Stimulated activated naive CD8-positive, alpha-beta T cell treated with anti-CD3 and anti-CD28 coated beads, Interleukin-15, amount 100 ng/mL, for 72 hours (primary cell): ENCODE data around the gene CD302.
"Not testable (repeated sequence)": the region's sequence is repeated elsewhere in the genome, so short reads cannot be mapped to it uniquely, and the experiment has no call there.

Source experiments
- ATAC-seq: fragments of 150-1000 bp; cut with Tn5 transposase; 2 replicates; pipeline ENCODE4 v1.10.0; 2021; ENCODE audit warnings: mild to moderate bottlenecking, moderate library complexity
- DNase-seq, 2 donors: peaks; one replicate each; pipeline ENCODE4 v3.0.0; 2021 to 2022
- H3K27ac Mint-ChIP-seq, 2 donors: one replicate each; pipeline ENCODE4 v1.8.0; 2022; ENCODE audit warnings: mild to moderate bottlenecking in 2 of 2, mixed read lengths in 2 of 2, moderate library complexity in 2 of 2
- H3K27me3 Mint-ChIP-seq: one replicate; pipeline ENCODE4 v1.8.0; 2022; ENCODE audit warnings: mixed read lengths
- H3K4me1 Mint-ChIP-seq: one replicate; pipeline ENCODE4 v1.8.0; 2022; ENCODE audit warnings: mild to moderate bottlenecking, mixed read lengths
- H3K4me3 Mint-ChIP-seq, 2 donors: one replicate each; pipeline ENCODE4 v1.8.0; 2022; ENCODE audit warnings: mild to moderate bottlenecking in 2 of 2, mixed read lengths in 2 of 2, moderate library complexity in 1 of 2
- H3K9me3 Mint-ChIP-seq, 2 donors: one replicate each; pipeline ENCODE4 v1.8.0; 2022; ENCODE audit warnings: mixed read lengths in 2 of 2

CD302 gene

DNA sequence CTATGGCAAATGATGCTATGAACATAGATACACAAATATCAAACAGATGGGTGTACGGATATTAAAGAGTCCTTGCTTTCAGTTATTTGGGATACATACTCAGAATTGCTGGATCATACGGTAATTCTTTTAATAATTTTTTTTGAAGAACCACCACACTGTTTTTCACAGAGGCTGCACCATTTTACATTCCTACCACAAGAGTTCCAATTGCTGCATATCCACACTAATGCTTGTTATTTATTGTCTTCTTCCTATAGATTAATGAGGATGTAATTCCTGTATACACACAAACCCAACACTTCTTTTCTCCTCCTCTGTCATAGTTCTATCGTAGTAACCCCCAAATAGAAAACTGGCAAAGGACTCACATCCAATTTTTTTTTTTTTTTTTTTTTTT, 21.7 kb downstream of the CD302 start:
- Mint-ChIP-seq H3K4me3 (no peak overlapping the region), H3K9me3 (no peaks in the 10 kb centered on the region), H3K4me1 (no peaks in the 10 kb centered on the region), H3K27ac (peak overlapping the region in 1 of 2 donors; percentile 54), H3K27me3 (no peaks in the 10 kb centered on the region)
- no peak for ATAC-seq
- no peak for DNase-seq

DNA sequence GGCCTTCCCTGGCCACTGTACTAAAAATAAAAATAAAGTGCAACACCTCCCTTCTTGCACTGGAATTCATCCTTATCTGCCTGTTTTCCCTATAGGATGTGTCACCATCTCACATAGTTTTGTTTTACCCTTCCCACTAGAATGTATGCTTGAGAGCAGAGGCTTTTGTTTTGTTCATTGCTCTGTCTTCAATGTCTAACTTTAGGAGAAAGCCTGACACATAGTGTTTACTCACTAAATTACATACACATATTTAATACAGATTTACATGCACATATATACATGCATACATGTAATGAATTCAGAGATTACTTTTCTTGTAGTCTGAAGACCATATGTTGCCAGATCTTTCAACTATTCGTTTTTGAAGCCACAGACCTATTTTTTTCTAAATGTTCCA, 23.0 kb downstream of the CD302 start:
- no peak for DNase-seq
- no peak for ATAC-seq
- Mint-ChIP-seq H3K27me3 (no peaks in the 10 kb centered on the region), H3K27ac (no peak overlapping the region), H3K4me1 (no peaks in the 10 kb centered on the region), H3K4me3 (no peak overlapping the region), H3K9me3 (no peaks in the 10 kb centered on the region)

DNA sequence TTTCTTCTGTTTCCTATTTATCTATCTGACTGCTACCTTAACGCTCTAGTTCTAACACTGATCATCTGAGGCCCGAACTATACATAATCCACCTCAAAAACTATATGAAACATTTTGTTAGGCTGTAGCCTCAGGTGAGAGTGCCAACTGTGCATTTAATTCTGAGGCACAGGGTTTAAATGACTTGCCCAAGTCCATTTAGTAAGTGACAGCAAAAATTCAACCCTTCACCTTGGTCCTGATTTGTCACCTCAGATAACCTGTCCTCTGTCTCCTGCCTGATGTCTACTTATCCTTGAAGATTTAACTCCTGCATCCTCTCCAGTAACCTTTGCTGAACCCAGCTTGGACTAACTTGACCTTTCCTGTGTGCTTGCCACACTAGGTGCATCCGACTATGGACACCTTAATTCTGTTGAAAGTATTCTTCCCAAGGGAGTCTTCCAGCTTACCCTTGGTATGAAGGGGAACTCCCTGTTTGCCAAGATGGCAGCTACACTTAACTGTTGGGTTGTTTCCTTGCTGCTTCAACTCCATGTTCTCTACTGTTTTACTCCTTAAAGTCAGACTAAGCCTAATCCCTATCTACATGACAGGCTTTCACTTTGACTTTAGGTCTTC, 23.5 kb downstream of the CD302 start:
- DNase-seq, result no peak
- Mint-ChIP-seq H3K27ac (peak overlapping the region in 1 of 2 donors; percentile 55), H3K4me3 (no peak overlapping the region), H3K4me1 (no peaks in the 10 kb centered on the region), H3K27me3 (no peaks in the 10 kb centered on the region), H3K9me3 (no peaks in the 10 kb centered on the region)
- no peak for ATAC-seq

DNA sequence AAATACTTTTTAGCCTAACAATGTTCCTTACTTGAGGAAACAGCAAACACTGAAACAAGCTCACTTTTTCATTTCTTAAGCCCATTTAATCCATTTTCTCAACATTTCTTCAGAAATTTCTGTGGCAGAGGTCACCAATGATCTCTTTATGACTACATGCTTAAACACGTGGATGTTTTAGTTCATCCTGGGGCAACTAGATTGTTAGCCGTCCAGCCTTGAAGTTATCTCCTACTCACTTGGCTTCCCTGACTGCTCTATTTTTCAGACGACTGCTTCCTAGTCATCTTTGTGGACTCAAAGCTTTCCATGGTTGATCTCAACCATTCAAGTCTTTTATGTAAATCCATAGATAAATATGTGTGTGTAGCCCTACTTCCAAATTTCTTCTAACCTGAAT, 24.1 kb downstream of the CD302 start:
- Mint-ChIP-seq H3K4me1 (no peaks in the 10 kb centered on the region), H3K27ac (no peak overlapping the region), H3K9me3 (no peaks in the 10 kb centered on the region), H3K4me3 (no peak overlapping the region), H3K27me3 (no peaks in the 10 kb centered on the region)
- ATAC-seq (no peak), DNase-seq (no peak)

DNA sequence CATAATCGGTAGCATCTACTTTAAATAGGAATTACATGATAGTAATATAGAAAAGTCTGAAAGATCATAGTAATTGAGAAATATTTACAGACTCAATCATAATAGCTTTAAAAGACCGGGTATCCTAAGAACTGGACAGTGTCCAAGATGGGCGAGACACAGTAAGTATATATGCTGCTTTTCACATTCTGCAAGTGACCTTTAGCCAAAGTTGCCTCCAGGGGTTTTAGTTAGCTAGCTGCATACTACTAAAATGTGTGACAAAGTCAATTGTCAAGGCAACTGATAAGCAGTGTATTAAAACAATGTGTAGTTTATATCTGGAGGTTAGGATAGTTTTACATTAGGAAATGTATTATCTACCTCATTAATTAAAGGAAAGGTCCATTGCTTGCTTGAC, 24.6 kb downstream of the CD302 start:
- Mint-ChIP-seq H3K4me1 (no peaks in the 10 kb centered on the region), H3K27ac (no peak overlapping the region), H3K4me3 (no peak overlapping the region), H3K27me3 (no peaks in the 10 kb centered on the region), H3K9me3 (no peaks in the 10 kb centered on the region)
- DNase-seq, result no peak
- ATAC-seq, result no peak

DNA sequence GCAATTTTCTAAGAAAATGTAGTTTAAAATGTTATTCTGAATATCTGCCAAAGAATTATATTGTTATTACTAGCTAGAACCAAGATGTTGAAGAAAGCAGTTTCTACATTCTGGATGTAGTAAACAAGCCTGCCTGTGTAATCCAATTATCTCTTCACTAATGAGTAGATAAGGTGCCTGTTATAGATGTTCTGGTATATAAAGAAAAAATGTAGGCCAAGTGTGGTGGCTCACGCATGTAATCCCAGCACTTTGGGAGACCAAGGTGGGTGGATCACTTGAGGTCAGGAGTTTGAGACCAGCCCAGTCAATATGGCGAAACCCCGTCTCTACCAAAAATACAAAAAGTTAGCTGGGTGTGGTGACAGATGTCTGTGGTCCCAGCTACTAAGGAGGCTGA, 28.9 kb downstream of the CD302 start:
- Mint-ChIP-seq H3K27me3 (no peaks in the 10 kb centered on the region), H3K4me1 (peaks cover 14% of the 10 kb centered on the region), H3K4me3 (no peak overlapping the region), H3K9me3 (no peaks in the 10 kb centered on the region), H3K27ac (no peak overlapping the region)
- no peak for ATAC-seq
- DNase-seq, result no peak

DNA sequence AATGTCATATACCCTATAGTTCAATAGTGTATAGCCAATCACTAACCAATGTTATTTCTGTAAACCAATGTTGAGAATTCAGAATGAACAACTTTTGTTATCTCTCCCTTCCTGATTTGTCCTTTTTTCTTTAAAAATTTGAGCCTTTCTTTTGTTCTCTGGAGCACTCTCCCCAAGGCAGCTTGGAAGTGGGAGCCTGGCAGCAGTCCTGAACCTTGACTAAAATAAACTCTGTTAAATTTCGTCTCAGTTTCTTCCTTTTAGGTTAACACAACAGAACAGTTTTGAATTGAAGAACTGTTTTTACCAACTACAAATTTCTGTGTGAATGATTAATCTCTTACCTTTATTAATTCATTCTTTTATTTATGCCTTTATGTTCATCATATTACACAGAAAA, 35.9 kb downstream of the CD302 start:
- Mint-ChIP-seq H3K27me3 (no peaks in the 10 kb centered on the region), H3K9me3 (no peaks in the 10 kb centered on the region), H3K4me1 (peaks cover 14% of the 10 kb centered on the region), H3K4me3 (no peak overlapping the region), H3K27ac (no peak overlapping the region)
- no peak for DNase-seq
- no peak for ATAC-seq

DNA sequence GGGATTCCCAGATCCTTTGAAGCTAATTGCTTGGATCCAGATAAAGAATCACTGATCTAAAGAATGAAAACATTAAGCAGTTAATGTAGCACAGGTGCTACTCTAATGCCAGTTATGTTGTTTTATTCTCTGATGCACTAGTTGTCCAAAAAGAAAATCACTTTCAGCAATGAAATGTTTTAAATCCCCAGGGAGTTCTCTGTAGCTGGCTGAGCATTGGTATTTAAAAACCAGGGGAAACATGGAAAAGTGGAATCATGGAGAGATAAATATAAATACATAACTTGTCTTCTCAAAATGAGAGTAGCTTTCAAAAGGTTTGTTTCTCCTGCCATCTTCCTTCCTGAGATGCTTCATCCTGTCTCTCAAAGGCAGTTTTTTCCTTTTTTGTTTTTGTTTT, 37.7 kb downstream of the CD302 start:
- no peak overlapping the region for H3K27ac Mint-ChIP-seq
- H3K27me3 Mint-ChIP-seq, result no peaks in the 10 kb centered on the region
- H3K9me3 Mint-ChIP-seq, result no peaks in the 10 kb centered on the region
- DNase-seq, result no peak
- peaks cover 4% of the 10 kb centered on the region for H3K4me1 Mint-ChIP-seq
- no peak overlapping the region for H3K4me3 Mint-ChIP-seq
- ATAC-seq, result no peak

DNA sequence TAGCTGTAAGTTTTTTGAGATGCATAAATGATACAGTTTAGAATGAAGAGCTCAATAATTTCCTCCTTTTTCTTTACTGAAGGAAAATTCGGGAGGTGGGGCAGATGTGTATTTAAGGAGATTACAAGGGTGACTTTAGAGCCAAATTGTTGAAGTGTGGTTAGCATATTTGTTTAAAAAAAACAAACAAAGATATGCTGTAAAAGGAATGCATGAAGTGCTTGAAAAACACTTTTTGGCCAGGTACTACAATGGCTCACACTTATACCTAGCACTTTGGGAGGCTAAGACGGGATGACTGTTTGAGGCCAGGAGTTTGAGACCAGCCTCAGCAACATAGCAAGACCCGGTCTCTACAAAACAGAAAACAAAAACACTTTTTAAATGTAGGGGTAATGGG, 38.4 kb downstream of the CD302 start:
- DNase-seq, result no peak
- Mint-ChIP-seq H3K27me3 (no peaks in the 10 kb centered on the region), H3K4me1 (no peaks in the 10 kb centered on the region), H3K4me3 (no peak overlapping the region), H3K9me3 (no peaks in the 10 kb centered on the region), H3K27ac (no peak overlapping the region)
- no peak for ATAC-seq

DNA sequence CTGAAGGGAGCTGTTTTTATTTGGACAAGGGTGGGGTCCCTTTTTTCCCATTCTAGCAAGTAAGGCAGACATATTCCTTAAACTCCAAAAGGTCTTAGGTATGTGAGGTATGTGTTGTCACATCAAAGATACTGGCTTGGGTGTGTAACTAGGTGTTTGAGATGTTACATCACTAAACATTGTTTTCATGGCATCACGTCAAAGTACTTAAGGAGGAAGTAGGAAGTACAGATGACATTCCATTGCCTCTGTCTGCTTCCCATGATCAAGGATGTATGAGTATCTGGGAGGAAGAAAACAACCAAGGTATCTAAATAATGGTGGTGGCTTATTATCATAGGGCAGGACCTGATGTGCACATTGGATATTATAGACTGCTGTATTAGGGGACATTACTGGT, 39.3 kb downstream of the CD302 start:
- no peak overlapping the region for H3K4me3 Mint-ChIP-seq
- no peaks in the 10 kb centered on the region for H3K27me3 Mint-ChIP-seq
- ATAC-seq (no peak), DNase-seq (no peak)
- H3K27ac Mint-ChIP-seq, result peak overlapping the region in 1 of 2 donors; percentile 84
- no peaks in the 10 kb centered on the region for H3K9me3 Mint-ChIP-seq
- no peaks in the 10 kb centered on the region for H3K4me1 Mint-ChIP-seq

DNA sequence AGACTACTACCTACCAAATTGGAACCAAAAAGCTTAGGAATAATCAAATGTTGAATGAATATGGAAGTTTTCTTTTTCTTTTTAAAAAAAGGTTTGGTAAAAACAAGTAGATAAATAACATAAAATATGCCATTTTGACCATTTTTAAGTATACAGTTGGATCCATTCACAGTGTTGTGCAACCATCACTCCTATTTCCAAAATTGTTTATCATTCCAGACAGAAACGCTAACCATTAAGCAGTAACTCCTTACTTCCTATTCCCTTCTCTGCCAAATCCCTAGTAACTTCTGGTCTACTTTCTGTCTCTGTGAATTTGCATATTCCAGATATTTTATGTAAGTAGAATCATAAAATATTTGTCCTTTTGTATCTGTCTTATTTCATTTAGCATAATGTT, 39.8 kb downstream of the CD302 start:
- Mint-ChIP-seq H3K4me3 (no peak overlapping the region), H3K27me3 (no peaks in the 10 kb centered on the region), H3K9me3 (no peaks in the 10 kb centered on the region), H3K4me1 (no peaks in the 10 kb centered on the region), H3K27ac (peak overlapping the region in 1 of 2 donors; percentile 84)
- DNase-seq, result no peak
- ATAC-seq, result no peak

DNA sequence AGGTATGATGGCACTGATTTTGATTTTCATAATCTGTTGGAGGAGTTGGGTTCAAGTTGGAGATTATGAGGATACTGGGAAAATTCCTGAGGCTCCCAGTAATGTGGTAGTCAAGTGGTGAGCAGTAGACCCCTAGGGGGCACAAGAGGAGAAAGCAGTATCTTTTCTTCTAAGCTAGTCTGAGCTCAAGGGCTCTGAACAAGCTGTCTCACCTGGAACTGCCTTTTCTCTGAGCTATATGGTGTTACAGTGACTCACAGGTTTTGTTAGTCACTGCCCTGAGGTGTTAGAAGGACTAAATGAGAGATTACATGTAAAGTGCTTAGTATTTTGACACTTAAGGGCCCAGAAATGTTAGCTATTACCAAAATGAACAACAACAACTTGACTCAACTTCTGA, 42.2 kb downstream of the CD302 start:
- H3K27ac Mint-ChIP-seq, result no peak overlapping the region

DNA sequence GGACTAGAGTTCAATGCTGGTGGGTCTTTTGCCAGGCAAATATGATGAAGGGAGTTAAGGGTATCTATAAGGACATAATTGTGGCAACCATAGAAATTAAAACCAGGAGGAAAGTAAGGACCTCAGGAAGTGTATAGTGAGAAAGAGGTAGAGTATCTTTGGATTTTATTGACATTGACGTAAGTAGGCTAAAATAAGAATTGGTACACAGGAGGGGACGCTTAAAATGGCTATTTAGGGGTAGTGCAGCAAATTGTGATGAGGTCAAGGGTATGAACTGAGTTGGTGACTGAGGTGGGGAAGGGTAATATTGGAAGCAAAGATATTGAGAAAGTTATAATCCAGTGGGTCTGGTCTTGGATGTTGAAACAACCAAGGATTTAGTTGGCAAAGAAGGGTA, 43.0 kb downstream of the CD302 start:
- H3K4me1 Mint-ChIP-seq, result no peaks in the 10 kb centered on the region
- no peaks in the 10 kb centered on the region for H3K27me3 Mint-ChIP-seq
- DNase-seq, result no peak
- H3K4me3 Mint-ChIP-seq, result no peak overlapping the region
- ATAC-seq, result no peak
- no peaks in the 10 kb centered on the region for H3K9me3 Mint-ChIP-seq
- no peak overlapping the region for H3K27ac Mint-ChIP-seq

More for the DNA sequence above, 42.2 kb downstream of the CD302 start:
- Mint-ChIP-seq H3K27me3 (no peaks in the 10 kb centered on the region), H3K4me3 (no peak overlapping the region), H3K9me3 (no peaks in the 10 kb centered on the region), H3K4me1 (no peaks in the 10 kb centered on the region)
- DNase-seq (no peak), ATAC-seq (peak; percentile 97)

DNA sequence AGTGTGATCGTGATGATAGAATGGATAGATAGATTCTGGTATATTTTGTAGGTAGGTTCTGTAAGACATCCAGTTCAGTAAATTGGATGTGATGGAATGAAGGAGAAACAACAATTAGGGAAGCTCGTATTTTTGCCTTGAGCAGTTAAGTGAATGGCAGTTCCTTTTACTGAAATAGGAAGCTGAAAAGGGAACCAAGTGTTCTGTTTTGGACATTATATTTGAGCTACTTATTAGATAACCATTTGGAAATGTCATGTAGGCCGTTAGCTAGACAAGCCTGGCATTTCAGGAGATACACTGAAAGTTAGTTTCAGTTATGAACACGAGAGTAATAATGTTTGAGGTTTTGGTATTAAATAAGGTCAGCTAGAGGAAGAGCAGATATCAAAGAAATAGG, 44.2 kb downstream of the CD302 start:
- no peaks in the 10 kb centered on the region for H3K27me3 Mint-ChIP-seq
- ATAC-seq, result no peak
- no peak for DNase-seq
- H3K9me3 Mint-ChIP-seq, result no peaks in the 10 kb centered on the region
- H3K4me3 Mint-ChIP-seq, result no peak overlapping the region
- H3K27ac Mint-ChIP-seq, result no peak overlapping the region
- no peaks in the 10 kb centered on the region for H3K4me1 Mint-ChIP-seq

DNA sequence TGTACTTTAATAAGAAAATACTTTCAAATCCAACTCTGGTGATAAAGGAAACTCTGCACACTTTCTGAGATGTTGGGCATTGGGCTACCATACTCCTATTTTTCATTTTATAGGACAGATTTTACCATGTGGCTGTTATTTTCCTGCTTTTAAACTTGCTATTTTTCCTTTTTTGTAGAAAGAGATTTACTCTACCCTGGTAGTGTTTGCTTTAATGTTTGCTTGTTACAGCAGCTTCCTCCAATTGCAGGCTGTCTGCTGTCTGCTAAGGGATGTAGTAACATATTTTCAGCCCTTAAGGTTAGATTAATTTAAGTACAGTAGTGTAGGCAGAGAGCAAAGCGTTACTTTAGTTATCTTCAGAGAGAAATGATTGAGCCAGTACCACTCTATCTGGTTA, 47.1 kb downstream of the CD302 start:
- H3K4me3 Mint-ChIP-seq, result no peak overlapping the region
- no peak for DNase-seq
- H3K9me3 Mint-ChIP-seq, result no peaks in the 10 kb centered on the region
- no peak for ATAC-seq
- H3K27ac Mint-ChIP-seq, result no peak overlapping the region
- no peaks in the 10 kb centered on the region for H3K4me1 Mint-ChIP-seq
- H3K27me3 Mint-ChIP-seq, result no peaks in the 10 kb centered on the region

DNA sequence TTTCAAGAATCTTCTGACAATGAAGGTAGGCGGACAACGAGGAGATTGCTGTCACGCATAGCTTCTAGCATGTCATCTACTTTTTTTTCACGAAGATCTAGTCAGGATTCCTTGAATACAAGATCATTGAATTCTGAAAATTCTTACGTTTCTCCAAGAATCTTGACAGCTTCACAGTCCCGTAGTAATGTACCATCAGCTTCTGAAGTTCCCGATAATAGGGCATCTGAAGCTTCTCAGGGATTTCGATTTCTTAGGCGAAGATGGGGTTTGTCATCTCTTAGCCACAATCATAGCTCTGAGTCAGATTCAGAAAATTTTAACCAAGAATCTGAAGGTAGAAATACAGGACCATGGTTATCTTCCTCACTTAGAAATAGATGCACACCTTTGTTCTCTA, 49.9 kb downstream of the CD302 start:
- Mint-ChIP-seq H3K4me3 (no peak overlapping the region), H3K27me3 (no peaks in the 10 kb centered on the region), H3K9me3 (no peaks in the 10 kb centered on the region), H3K27ac (peak overlapping the region in 1 of 2 donors; percentile 50), H3K4me1 (no peaks in the 10 kb centered on the region)
- DNase-seq, result no peak
- ATAC-seq, result no peak

DNA sequence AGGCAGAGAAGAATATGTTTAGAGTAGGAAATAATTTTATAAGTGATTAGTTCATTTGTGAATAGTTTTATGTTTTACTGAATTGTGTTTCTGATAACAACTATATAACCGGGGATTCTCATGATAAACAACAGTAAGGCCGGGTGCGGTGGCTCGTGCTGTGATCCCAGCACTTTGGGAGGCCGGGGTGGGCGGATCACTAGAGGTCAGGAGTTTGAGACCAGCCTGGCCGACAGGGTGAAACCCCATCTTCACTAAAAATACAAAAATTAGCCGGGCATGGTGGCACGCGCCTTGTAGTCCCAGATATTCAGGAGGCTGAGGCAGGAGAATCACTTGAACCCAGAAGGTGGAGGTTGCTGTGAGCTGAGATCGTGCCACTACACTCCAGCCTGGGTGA, 52.8 kb downstream of the CD302 start:
- H3K9me3 Mint-ChIP-seq, H3K27ac Mint-ChIP-seq, H3K4me3 Mint-ChIP-seq, H3K4me1 Mint-ChIP-seq, H3K27me3 Mint-ChIP-seq, ATAC-seq, DNase-seq: not testable (repeated sequence)
